GM19438 (cell line): Measurements from ENCODE around the gene CFAP46.
"Not testable (repeated sequence)": the region's sequence is repeated elsewhere in the genome, so short reads cannot be mapped to it uniquely, and the experiment has no call there.

ENCODE experiments used
- ATAC-seq: cut with Tn5 transposase; IDR thresholded peaks from one replicate; pipeline ENCODE4 v1.9.1; 2021; ENCODE audit warnings: low read depth; ENCODE audit not compliant: unreplicated experiment

Gene CFAP46

GRCh38 chr10:132904814-132905649, 37.3 kb downstream of the CFAP46 start:
- no peak for ATAC-seq

- no peak for ATAC-seq
Measured at GRCh38 chr10:132904181-132904813, 38.1 kb downstream of the CFAP46 start.

- ATAC-seq, result not testable (repeated sequence)
Measured at GRCh38 chr10:132902656-132903575, 39.5 kb downstream of the CFAP46 start.

GRCh38 chr10:132901351-132901750, 41.0 kb downstream of the CFAP46 start:
- ATAC-seq, result no peak

- ATAC-seq, result no peak
Measured at GRCh38 chr10:132900211-132900756, 42.1 kb downstream of the CFAP46 start.

- ATAC-seq, result no peak
Measured at GRCh38 chr10:132899751-132900065, 42.7 kb downstream of the CFAP46 start.

- ATAC-seq, result no peak
Measured at GRCh38 chr10:132899054-132899750, 43.2 kb downstream of the CFAP46 start.

- ATAC-seq, result no peak
Measured at GRCh38 chr10:132898391-132899053, 43.8 kb downstream of the CFAP46 start.

- no peak for ATAC-seq
Measured at GRCh38 chr10:132897516-132898381, 44.6 kb downstream of the CFAP46 start.

- ATAC-seq, result not testable (repeated sequence)
Measured at GRCh38 chr10:132893786-132894185, 48.6 kb downstream of the CFAP46 start.

GRCh38 chr10:132893090-132893489, 49.3 kb downstream of the CFAP46 start:
- no peak for ATAC-seq

- ATAC-seq, result no peak
Measured at GRCh38 chr10:132892004-132892403, 50.4 kb downstream of the CFAP46 start.

GRCh38 chr10:132891368-132891767, 51.0 kb downstream of the CFAP46 start:
- ATAC-seq, result no peak

GRCh38 chr10:132890301-132890700, 52.1 kb downstream of the CFAP46 start:
- no peak for ATAC-seq

- ATAC-seq, result no peak
Measured at GRCh38 chr10:132889556-132889955, 52.8 kb downstream of the CFAP46 start.

- ATAC-seq, result no peak
Measured at GRCh38 chr10:132888898-132889490, 53.4 kb downstream of the CFAP46 start.

- not testable (repeated sequence) for ATAC-seq
Measured at GRCh38 chr10:132888446-132888845, 53.9 kb downstream of the CFAP46 start.
